ENCODE measurements around the gene FANCM. TPM values are rescaled to one million over a fixed set of nuclear protein-coding genes. Genes with fewer than 3 reads are reported as not detected.

FANCM gene
- total and polyA plus RNA-seq, 2 experiments from 2014 or later = 19.6 to 21.1 TPM

DNA sequence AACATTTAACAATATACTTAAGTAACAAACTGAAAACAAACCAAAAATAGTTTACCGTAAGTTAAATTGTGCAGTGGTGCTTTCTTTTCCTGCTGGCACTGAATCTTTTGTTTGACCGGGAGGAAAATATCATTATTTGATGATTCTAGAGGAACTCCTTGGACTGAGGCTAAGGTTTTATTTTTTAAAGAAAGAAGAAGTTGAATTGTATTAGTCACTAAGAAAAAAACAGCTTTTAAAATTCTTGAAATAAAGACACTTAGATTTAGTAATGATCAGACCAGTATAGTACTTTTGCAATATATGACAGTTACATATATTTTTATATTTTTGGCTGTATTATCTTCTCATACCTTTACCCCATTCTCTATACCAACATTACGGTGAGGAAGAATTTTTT is 107.0 kb downstream of the FANCM start (continued):
- TF ChIP-seq, protein P1, sequence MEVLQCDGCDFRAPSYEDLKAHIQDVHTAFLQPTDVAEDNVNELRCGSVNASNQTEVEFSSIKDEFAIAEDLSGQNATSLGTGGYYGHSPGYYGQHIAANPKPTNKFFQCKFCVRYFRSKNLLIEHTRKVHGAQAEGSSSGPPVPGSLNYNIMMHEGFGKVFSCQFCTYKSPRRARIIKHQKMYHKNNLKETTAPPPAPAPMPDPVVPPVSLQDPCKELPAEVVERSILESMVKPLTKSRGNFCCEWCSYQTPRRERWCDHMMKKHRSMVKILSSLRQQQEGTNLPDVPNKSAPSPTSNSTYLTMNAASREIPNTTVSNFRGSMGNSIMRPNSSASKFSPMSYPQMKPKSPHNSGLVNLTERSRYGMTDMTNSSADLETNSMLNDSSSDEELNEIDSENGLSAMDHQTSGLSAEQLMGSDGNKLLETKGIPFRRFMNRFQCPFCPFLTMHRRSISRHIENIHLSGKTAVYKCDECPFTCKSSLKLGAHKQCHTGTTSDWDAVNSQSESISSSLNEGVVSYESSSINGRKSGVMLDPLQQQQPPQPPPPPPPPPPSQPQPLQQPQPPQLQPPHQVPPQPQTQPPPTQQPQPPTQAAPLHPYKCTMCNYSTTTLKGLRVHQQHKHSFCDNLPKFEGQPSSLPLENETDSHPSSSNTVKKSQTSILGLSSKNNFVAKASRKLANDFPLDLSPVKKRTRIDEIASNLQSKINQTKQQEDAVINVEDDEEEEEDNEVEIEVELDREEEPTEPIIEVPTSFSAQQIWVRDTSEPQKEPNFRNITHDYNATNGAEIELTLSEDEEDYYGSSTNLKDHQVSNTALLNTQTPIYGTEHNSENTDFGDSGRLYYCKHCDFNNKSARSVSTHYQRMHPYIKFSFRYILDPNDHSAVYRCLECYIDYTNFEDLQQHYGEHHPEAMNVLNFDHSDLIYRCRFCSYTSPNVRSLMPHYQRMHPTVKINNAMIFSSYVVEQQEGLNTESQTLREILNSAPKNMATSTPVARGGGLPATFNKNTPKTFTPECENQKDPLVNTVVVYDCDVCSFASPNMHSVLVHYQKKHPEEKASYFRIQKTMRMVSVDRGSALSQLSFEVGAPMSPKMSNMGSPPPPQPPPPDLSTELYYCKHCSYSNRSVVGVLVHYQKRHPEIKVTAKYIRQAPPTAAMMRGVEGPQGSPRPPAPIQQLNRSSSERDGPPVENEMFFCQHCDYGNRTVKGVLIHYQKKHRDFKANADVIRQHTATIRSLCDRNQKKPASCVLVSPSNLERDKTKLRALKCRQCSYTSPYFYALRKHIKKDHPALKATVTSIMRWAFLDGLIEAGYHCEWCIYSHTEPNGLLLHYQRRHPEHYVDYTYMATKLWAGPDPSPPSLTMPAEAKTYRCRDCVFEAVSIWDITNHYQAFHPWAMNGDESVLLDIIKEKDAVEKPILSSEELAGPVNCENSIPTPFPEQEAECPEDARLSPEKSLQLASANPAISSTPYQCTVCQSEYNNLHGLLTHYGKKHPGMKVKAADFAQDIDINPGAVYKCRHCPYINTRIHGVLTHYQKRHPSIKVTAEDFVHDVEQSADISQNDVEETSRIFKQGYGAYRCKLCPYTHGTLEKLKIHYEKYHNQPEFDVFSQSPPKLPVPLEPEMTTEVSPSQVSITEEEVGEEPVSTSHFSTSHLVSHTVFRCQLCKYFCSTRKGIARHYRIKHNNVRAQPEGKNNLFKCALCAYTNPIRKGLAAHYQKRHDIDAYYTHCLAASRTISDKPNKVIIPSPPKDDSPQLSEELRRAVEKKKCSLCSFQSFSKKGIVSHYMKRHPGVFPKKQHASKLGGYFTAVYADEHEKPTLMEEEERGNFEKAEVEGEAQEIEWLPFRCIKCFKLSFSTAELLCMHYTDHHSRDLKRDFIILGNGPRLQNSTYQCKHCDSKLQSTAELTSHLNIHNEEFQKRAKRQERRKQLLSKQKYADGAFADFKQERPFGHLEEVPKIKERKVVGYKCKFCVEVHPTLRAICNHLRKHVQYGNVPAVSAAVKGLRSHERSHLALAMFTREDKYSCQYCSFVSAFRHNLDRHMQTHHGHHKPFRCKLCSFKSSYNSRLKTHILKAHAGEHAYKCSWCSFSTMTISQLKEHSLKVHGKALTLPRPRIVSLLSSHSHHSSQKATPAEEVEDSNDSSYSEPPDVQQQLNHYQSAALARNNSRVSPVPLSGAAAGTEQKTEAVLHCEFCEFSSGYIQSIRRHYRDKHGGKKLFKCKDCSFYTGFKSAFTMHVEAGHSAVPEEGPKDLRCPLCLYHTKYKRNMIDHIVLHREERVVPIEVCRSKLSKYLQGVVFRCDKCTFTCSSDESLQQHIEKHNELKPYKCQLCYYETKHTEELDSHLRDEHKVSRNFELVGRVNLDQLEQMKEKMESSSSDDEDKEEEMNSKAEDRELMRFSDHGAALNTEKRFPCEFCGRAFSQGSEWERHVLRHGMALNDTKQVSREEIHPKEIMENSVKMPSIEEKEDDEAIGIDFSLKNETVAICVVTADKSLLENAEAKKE (CRISPR knock-in tag; IDR thresholded peaks at IDR 0.05) = no peak
- no peak for TF ChIP-seq STAT1 (IDR thresholded peaks at IDR 0.05; ENCODE audit: unreplicated experiment)

DNA sequence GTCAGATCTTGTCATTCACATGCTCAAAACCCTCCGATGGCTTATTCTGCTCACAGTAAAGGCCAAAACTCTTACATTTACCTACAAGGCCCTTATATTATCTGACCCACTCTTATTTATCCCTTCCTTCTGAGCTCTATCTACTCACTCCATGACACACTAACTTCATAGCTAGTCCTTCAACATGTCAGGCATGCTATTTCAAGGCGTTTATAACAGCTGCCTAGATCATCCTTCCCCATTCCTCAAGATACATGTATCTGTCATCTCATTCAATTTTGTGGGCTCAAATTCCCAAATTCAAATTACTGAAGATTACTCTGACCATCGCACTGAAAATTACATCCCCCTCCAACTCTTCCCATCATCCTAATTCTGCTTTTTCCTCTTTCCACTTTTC is 110.4 kb downstream of the FANCM start:
- no peak overlapping the region for H3K27ac ChIP-seq (ENCODE audit: low read depth)
- Mint-ChIP-seq H3K27me3 (ENCODE audit: insufficient read depth, low read depth, poor library complexity) (no peaks in the 10 kb centered on the region), H3K4me1 (peaks cover 7% of the 10 kb centered on the region; the same call in 1 of the 3 replicates), H3K4me3 (no peak overlapping the region), H3K27ac (no peak overlapping the region), H3K36me3 (ENCODE audit: low read depth) (peaks cover 7% of the 10 kb centered on the region; the same call in 2 of the 3 replicates), H3K9me3 (no peaks in the 10 kb centered on the region)
- H3K9me2 ChIP-seq (ENCODE audit: insufficient read depth) = no peaks in the 10 kb centered on the region
- no peak overlapping the region for H2AFZ ChIP-seq
- H3F3A ChIP-seq (replicated peaks; ENCODE audit: low read depth) = no peaks in the 10 kb centered on the region
- peaks cover 58% of the 10 kb centered on the region for H4K20me1 ChIP-seq (replicated peaks; ENCODE audit: insufficient read depth)
- DNase-seq (ENCODE audit: low spot score) = no peak
- H3K27me3 ChIP-seq (ENCODE audit: insufficient read depth) = no peaks in the 10 kb centered on the region
- no peak overlapping the region for H3K4me3 ChIP-seq
- no peak for ATAC-seq
- H3K36me3 ChIP-seq (ENCODE audit: insufficient read depth) = peaks cover 13% of the 10 kb centered on the region; the same call in 1 of the 2 replicates
- H3K4me1 ChIP-seq (ENCODE audit: insufficient read depth) = peaks cover 4% of the 10 kb centered on the region
- no peak overlapping the region for H3K4me2 ChIP-seq
- peaks cover 100% of the 10 kb centered on the region for H3K79me2 ChIP-seq (replicated peaks; ENCODE audit: insufficient read depth)
- no peak for TF ChIP-seq JUNB (IDR thresholded peaks at IDR 0.05; ENCODE audit: unreplicated experiment)
- TF ChIP-seq, protein P1 (CRISPR knock-in tag; IDR thresholded peaks at IDR 0.05) = no peak
- no peak for TF ChIP-seq EZH2 (IDR thresholded peaks at IDR 0.05; ENCODE audit: low read depth, unreplicated experiment)
- TF ChIP-seq NANOG (IDR thresholded peaks at IDR 0.05; ENCODE audit: borderline replicate concordance) = no peak
- TF ChIP-seq POLR2AphosphoS5 (IDR thresholded peaks at IDR 0.05; ENCODE audit: low read depth) = no peak
- TF ChIP-seq ZNF114 (CRISPR knock-in tag; IDR thresholded peaks at IDR 0.05) = no peak

Data from GM23338 (cell line).